T47D (cell line): Measurements from ENCODE around the gene PEAR1.

ENCODE experiments used
- DNase-seq, 2 experiments: peaks; one replicate each; pipeline versions ENCODE4 v3.0.0 to v3.0.0-alpha.2; 2011 to 2012; ENCODE audit warnings: low read depth in 1 of 2, low spot score in 1 of 2
- JUND ChIP-seq: IDR thresholded peaks from 2 replicates; pipeline ENCODE4 v1.6.1; 2012; ENCODE audit warnings: low read depth
- in situ Hi-C: cut with HindIII; loops from 2 replicates; pipeline ENCODE4 v1.10.0; 2016; ENCODE audit warnings: low sequenced_read_pairs, low pct_unique_long_range_greater_than_20kb

The PEAR1 gene

GRCh38 chr1:156911577-156912298 lies 18.2 kb downstream of the PEAR1 start:
- in situ Hi-C loops, result no loop called here
- no peak for DNase-seq
- no peak for TF ChIP-seq JUND

- no peak for TF ChIP-seq JUND
- no peak for DNase-seq
- in situ Hi-C loops, result no loop called here
Measured at GRCh38 chr1:156912310-156912709, 18.8 kb downstream of the PEAR1 start.

GRCh38 chr1:156912861-156913808 lies 19.6 kb downstream of the PEAR1 start:
- DNase-seq, result no peak
- in situ Hi-C loops, result no loop called here

GRCh38 chr1:156913809-156914387 lies 20.4 kb downstream of the PEAR1 start:
- DNase-seq, result no peak
- in situ Hi-C loops, result no loop called here
- no peak for TF ChIP-seq JUND

More at GRCh38 chr1:156912861-156913808, 19.6 kb downstream of the PEAR1 start:
- no peak for TF ChIP-seq JUND

DNA sequence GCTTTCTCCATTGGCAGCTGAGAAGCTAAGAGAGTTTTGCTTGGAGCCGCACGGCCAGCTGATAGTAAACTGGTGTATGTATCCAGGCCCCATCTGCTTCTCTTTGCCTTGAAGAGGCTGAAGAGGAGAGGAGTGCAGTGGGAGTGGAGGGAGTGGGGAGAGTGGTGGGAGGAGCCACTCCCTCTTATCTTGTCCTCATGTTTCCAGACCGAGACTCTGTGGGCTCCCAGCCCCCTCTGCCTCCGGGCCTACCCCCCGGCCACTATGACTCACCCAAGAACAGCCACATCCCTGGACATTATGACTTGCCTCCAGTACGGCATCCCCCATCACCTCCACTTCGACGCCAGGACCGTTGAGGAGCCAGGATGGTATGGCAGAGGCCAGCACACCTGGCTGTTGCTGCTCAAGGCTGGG lies 20.9 kb downstream of the PEAR1 start:
- in situ Hi-C loops, result no loop called here
- DNase-seq, result no peak
- TF ChIP-seq JUND, result no peak

- in situ Hi-C loops, result no loop called here
- no peak for TF ChIP-seq JUND
- peak in 1 of 2 experiments; percentile 50 for DNase-seq
Measured at GRCh38 chr1:156920233-156921052, 26.9 kb downstream of the PEAR1 start, which contains the start of gene LRRC71. TSS of gene LRRC71 (plus strand) at chr1:156920632. CDS start at chr1:156920804, 172 bp downstream.

DNA sequence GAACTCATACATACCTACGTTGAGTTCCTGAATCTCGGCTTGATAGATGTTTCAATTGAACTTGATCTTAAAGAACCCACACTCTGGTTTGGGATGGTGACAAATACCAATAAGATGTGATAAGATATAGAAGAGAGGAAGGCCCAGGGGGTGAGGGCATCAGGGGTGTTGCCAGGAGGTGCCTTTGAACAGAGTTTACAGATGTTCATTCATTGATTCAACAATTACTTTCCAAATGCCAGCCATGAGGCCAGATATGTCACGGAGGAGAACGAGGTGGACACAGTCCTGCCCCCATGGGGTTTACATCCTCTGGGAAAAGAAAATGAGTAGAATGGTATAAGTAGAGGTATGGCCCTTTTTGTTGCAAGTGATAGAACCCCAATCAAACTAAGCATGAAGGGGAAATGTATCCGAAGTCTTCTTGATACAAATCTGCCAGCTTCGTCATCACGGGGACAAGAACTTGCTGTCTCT lies 27.6 kb downstream of the PEAR1 start:
- no peak for TF ChIP-seq JUND
- in situ Hi-C loops, result no loop called here
- no peak for DNase-seq

- in situ Hi-C loops, result no loop called here
- no peak for TF ChIP-seq JUND
- peak; percentile 58 to 66 for DNase-seq
Measured at GRCh38 chr1:156922986-156923669, 29.6 kb downstream of the PEAR1 start.

DNA sequence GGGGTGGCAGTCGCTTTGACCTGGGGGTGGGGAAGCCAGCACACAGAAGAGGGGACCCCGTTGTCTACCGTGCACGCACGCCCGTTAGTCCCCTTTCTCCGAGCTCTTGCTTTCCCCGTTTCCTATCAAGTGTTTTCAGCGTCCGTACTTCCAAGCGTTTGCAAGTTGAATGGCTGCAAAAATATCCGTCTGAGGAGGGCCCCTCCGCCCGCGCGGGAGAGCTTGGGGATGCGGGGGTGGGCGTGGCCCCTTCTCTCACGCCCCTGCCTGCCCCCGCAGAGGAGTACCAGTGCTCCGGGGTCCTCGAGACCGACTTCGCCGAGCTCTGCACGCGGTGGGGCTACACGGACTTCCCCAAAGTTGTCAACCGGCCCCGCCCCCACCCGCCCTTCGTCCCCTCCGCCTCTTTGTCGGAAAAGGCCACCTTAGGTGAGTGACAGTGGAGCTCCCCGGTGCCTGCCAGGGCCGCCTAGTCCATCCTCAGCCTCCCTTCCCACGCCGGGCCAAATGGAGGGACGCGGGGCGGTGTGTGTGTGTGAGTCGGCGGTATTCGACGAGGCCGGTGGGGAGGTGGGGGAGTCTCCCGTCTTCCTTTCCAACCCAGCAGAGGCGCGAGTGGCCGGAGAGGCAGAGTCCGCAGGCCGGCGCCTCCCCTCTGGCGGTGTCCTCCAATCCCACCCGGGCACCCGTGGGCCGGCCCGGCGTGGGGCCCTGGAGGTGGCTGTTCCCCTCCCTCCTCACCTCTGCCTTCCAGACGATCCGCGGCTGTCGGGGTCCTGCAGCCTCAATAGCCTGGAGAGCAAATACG lies 30.4 kb downstream of the PEAR1 start:
- in situ Hi-C loops, result no loop called here
- no peak for DNase-seq
- no peak for TF ChIP-seq JUND

DNA sequence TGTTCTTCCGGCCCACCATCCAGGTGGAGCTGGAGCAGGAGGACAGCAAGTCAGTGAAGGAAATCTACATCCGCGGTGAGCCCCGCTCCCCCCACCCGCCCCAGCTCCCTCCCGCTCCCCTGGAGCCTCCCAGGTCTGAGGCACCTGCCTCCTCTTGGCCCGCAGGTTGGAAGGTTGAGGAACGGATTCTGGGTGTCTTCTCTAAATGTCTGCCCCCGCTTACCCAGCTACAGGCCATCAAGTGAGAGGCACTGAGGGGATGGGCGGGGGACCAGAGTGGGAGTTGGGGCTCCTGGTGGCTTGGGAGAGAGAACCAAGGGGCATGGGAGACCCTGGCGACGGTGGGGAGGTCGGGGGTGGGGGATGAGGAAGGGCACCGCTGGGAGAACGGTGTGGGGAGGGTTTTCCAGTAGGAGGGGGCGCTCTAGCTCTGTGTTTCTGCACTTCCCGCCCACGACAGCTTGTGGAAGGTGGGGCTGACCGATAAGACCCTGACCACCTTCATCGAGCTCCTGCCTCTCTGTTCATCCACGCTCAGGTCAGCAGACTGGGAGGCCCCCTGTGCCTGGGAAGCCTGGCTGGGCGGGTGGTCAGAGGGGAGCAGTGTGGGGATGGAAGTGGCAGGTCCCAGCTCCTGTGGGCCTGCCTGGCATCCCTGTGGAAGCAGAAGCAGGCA lies 31.1 kb downstream of the PEAR1 start:
- in situ Hi-C loops, result no loop called here
- TF ChIP-seq JUND, result no peak
- no peak for DNase-seq
